ENCODE data around the gene RPS6KA1. TPM values are rescaled to one million over a fixed set of nuclear protein-coding genes. Genes with fewer than 3 reads are reported as not detected.

The RPS6KA1 gene
- total and polyA plus RNA-seq, 2 of the 13 experiments (the other 11 are each of a cell fraction or from before 2014, with no cell fraction given) = 19.6 to 24.2 TPM

DNA sequence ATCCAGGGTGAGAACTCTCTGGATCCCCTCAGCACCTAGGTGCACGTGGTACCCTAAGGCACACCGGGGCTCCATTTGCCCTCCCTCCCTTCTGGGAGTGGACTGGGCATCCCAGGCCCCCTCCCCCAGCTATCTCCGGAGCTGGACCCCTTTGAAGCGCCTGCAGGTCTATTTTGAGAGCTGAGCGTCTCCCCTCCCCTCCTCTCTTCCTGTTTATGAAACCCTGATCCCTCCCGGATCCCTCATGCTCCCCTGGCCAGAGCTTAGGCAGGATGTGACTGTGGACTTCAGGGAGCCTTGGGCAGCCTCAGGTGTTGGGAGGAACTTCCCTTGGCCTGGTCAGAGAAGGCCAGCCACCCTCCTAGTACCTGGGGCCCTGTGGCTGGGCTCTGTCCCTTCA, 10.2 kb downstream of the RPS6KA1 start (continued):
- no peak for TF ChIP-seq ZHX2 (IDR thresholded peaks at IDR 0.05; ENCODE audit: low read depth)
- TF ChIP-seq ZHX2 (CRISPR knock-in tag; IDR thresholded peaks at IDR 0.05; ENCODE audit: borderline replicate concordance) = no peak
- TF ChIP-seq SALL1 (CRISPR knock-in tag; IDR thresholded peaks at IDR 0.05) = no peak
- no peak for TF ChIP-seq FOXK2 (IDR thresholded peaks at IDR 0.05)
- no peak for TF ChIP-seq PHF5A (CRISPR knock-in tag; IDR thresholded peaks at IDR 0.05; ENCODE audit: low read depth, unreplicated experiment)
- TF ChIP-seq ZNF282 (IDR thresholded peaks at IDR 0.05; ENCODE audit: partially characterized antibody) = no peak
- no peak for TF ChIP-seq ZBTB3 (CRISPR knock-in tag; IDR thresholded peaks at IDR 0.05; ENCODE audit: borderline replicate concordance, low read depth)
- TF ChIP-seq ETV5 (CRISPR knock-in tag; IDR thresholded peaks at IDR 0.05; ENCODE audit: borderline replicate concordance) = no peak; the same call in 1 of the 2 replicates

DNA sequence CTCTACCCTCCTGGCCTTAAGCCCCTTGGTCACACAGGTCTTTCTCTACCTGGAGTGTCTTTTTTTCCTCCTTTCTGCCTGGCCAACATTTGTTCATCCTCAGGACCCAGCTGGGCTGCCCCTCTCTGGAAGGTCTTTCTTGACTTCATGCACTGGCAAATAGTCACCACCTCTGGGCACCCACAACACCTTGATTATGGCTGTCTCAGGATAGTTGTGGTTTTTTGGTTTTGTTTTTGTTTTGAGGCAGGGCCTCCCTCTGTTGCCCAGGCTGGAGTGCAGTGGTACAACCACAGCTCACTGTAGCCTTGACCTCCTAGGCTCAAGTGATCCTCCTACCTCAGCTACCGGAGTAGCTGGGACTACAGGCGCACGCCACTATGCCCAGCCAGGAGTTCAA, 10.8 kb downstream of the RPS6KA1 start:
- H3K4me1 ChIP-seq (ENCODE audit: insufficient read depth, low read length) = peaks cover 27% of the 10 kb centered on the region
- no peak overlapping the region for H3K27ac ChIP-seq (ENCODE audit: extremely low read length, insufficient read depth, low read length)
- no peaks in the 10 kb centered on the region for H3K27me3 ChIP-seq (ENCODE audit: control insufficient read depth in 1 of 2, insufficient read depth in 2 of 2, low read length in 2 of 2)
- DNase-seq (ENCODE audit: low spot score) = no peak
- BruUV-seq (replicated peaks) = no TSS peak
- H3K9me3 ChIP-seq (ENCODE audit: low read length) = no peaks in the 10 kb centered on the region
- peaks cover 2 to 11% of the 10 kb centered on the region in 2 experiments; a peak in 4 of 5 replicates for H3K36me3 ChIP-seq (replicated peaks in 1 of 2; ENCODE audit: control insufficient read depth in 1 of 2, insufficient read depth in 2 of 2, low read length in 2 of 2)
- POLR2A ChIA-PET = no interaction called here
- H4K20me1 ChIP-seq (ENCODE audit: insufficient read depth, low read length) = peaks cover 2% of the 10 kb centered on the region
- no peak overlapping the region for H2AFZ ChIP-seq (ENCODE audit: low read length)
- no peak overlapping the region for H3K4me3 ChIP-seq (replicated peaks in 1 of 3; ENCODE audit: insufficient read depth in 1 of 3, low read depth in 2 of 3, low read length in 3 of 3)
- no peak for ATAC-seq
- FAIRE-seq = no peak
- no peak overlapping the region for H3K9ac ChIP-seq (ENCODE audit: insufficient read depth, low read depth, low read length)
- peaks cover 3% of the 10 kb centered on the region for H3K79me2 ChIP-seq (ENCODE audit: insufficient read depth, low read length)
- no peak overlapping the region for H3K4me2 ChIP-seq (ENCODE audit: low read depth, low read length)
- CTCF ChIA-PET (ENCODE audit: low intra/inter-chr PET ratio, low total read pairs) = no interaction called here
- 100% methylated on average over 3 of the region's 3 CpGs for WGBS (ENCODE audit: low lambda C conversion rate)
- intact Hi-C loops (cut with micrococcal nuclease; ENCODE audit: unreplicated experiment) (no loop called here), in situ Hi-C loops (cut with HindIII; ENCODE audit: extremely low pct_ligation_motif_present, low pct_unique_long_range_greater_than_20kb) (no loop called here)
- TF ChIP-seq ZSCAN31 (CRISPR knock-in tag; IDR thresholded peaks at IDR 0.05; ENCODE audit: low read depth) (no peak), NRL (CRISPR knock-in tag; IDR thresholded peaks at IDR 0.05; ENCODE audit: borderline replicate concordance) (no peak), DNMT1 (CRISPR knock-in tag; IDR thresholded peaks at IDR 0.05) (no peak), ZNF672 (CRISPR knock-in tag; IDR thresholded peaks at IDR 0.05) (no peak), SCMH1 (CRISPR knock-in tag; IDR thresholded peaks at IDR 0.05; ENCODE audit: borderline replicate concordance) (no peak), CEBPZ (IDR thresholded peaks at IDR 0.05; ENCODE audit: low read length) (no peak), SOX13 (IDR thresholded peaks at IDR 0.05) (no peak), SOX13 (CRISPR knock-in tag; conservative IDR thresholded peaks at IDR 0.05 in 1 of 2, IDR thresholded peaks at IDR 0.05 in 1 of 2) (no peak), ZNF549 (CRISPR knock-in tag; IDR thresholded peaks at IDR 0.05) (no peak)
